Type B pancreatic cell (in vitro differentiated cells): ENCODE results near the gene OTOS. TPM values are rescaled to one million over a fixed set of nuclear protein-coding genes. Genes with fewer than 3 reads are reported as not detected.

Source experiments
- DNase-seq: peaks from one replicate; pipeline ENCODE4 v3.0.0; 2021; ENCODE audit warnings: mixed read lengths; ENCODE audit not compliant: unreplicated experiment; ENCODE audit errors: extremely low spot score
- H3K27ac Mint-ChIP-seq: 2 replicates; pipeline ENCODE4 v1.8.0; 2021; ENCODE audit warnings: mild to moderate bottlenecking, mixed read lengths
- H3K27me3 Mint-ChIP-seq: 2 replicates; pipeline ENCODE4 v1.8.0; 2021; ENCODE audit warnings: mixed read lengths
- H3K36me3 Mint-ChIP-seq: 2 replicates; pipeline ENCODE4 v1.8.0; 2021; ENCODE audit warnings: mixed read lengths
- H3K4me1 Mint-ChIP-seq: one replicate; pipeline ENCODE4 v1.8.0; 2021; ENCODE audit warnings: mixed read lengths; ENCODE audit not compliant: unreplicated experiment
- H3K4me3 Mint-ChIP-seq: 2 replicates; pipeline ENCODE4 v1.8.0; 2021; ENCODE audit warnings: mild to moderate bottlenecking, mixed read lengths
- H3K9me3 Mint-ChIP-seq: 2 replicates; pipeline ENCODE4 v1.8.0; 2021; ENCODE audit warnings: mixed read lengths
- long read RNA-seq: library from polyadenylated mRNA; unstranded; transcript quantifications from one replicate; pipeline ENCODE4 v2.0.0, GENCODE V29; 2020
- total RNA-seq: library from RNA; stranded (reverse); gene quantifications from 2 replicates; pipeline ENCODE4 v1.2.1, GENCODE V29; 2021; ENCODE audit warnings: low replicate concordance
- TF ChIP-seq, protein P1 (sequence below): fragments of 200-600 bp; sonication (generic); conservative IDR thresholded peaks from 2 replicates; pipeline ENCODE4 v1.5.0; 2021; ENCODE audit warnings: antibody characterized with exemption, mild to moderate bottlenecking

The OTOS gene
- not detected in 2 replicates for total RNA-seq
- long read RNA-seq, result 0 reads

DNA sequence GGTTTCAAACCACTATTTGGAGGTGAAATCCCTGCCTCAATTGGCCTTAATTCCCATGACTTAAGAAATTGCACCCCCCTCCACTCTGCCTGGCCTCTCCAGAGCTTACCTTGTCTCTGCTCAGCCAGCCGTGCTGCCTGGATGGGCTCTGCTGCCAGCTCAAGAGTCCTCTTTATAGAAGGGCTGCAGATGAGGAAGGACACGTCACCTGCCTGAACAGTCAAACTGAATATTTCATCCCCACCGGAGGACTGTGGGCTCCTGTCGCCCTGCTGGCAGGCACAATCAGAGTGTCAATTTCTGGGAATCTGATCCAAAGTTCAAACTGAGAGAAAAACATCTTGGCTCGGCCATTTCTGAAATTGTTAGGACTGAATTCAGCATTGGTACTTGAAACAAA is at the start of gene OTOS:
Gene OTOS, minus strand, starts transcription at position 148 of the 400 bp plus-strand sequence. CDS start 332 bp downstream, outside the sequence.
- Mint-ChIP-seq H3K9me3 (no peaks in the 10 kb centered on the region), H3K27me3 (peaks cover 25% of the 10 kb centered on the region), H3K4me3 (no peak within 1 kb of the TSS), H3K36me3 (no peaks in the 10 kb centered on the region), H3K27ac (no peak within 1 kb of the TSS), H3K4me1 (peaks cover under 1% of the 10 kb centered on the region)
- TF ChIP-seq, protein P1, sequence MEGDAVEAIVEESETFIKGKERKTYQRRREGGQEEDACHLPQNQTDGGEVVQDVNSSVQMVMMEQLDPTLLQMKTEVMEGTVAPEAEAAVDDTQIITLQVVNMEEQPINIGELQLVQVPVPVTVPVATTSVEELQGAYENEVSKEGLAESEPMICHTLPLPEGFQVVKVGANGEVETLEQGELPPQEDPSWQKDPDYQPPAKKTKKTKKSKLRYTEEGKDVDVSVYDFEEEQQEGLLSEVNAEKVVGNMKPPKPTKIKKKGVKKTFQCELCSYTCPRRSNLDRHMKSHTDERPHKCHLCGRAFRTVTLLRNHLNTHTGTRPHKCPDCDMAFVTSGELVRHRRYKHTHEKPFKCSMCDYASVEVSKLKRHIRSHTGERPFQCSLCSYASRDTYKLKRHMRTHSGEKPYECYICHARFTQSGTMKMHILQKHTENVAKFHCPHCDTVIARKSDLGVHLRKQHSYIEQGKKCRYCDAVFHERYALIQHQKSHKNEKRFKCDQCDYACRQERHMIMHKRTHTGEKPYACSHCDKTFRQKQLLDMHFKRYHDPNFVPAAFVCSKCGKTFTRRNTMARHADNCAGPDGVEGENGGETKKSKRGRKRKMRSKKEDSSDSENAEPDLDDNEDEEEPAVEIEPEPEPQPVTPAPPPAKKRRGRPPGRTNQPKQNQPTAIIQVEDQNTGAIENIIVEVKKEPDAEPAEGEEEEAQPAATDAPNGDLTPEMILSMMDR, result no peak
- no peak for DNase-seq

DNA sequence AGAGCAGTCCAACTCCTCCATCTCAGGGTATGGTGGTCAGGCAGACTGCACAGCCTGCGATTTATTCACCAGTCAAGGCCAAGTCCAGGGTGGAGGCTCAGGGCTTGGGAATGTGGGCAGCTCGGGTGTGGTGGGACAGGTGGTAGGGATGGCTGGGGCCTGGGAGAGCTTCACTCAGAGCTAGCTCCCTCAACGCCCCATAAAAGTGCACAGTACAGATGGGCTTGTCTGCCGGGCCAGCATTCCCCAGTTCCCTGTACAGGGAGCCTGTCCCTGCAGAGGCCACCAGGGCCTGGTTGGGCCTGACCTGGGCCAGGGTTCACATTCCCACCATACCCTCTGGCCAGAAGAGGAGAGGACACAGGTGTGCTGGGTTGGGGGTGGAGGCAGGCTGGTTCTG is 49.2 kb upstream of the OTOS start:
- Mint-ChIP-seq H3K9me3 (peaks cover 4% of the 10 kb centered on the region), H3K4me1 (peaks cover 9% of the 10 kb centered on the region), H3K27ac (no peak overlapping the region), H3K4me3 (no peak overlapping the region), H3K36me3 (no peaks in the 10 kb centered on the region), H3K27me3 (peaks cover 28% of the 10 kb centered on the region)
- DNase-seq, result no peak
- TF ChIP-seq, protein P1, result no peak

DNA sequence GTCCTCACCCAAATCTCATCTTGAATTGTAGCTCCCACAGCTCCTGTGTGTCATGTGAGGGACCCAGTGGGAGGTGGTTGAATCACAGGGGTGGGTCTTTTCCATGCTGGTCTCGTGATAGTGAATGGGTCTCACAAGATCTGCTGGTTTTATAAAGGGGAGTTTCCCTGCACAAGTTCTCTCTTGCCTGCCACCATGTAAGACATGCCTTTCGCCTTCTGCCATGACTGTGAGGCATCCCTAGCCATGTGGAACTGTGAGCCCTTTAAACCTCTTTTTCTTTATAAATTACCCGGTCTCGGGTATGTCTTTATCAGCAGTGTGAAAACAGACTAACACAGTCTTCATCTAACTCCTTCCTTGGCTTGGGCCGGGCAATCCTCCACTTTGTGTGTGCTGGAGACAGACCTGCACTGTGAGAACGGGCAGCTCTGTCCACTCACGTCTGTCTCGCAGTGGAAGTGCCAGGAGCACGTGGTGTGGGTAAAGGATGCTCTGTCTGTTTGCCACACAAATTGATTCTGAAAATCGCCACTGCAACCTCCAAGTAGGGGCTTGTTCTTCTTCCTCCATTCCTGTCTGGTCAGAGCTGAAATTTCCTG is 47.6 kb upstream of the OTOS start:
- H3K4me1 Mint-ChIP-seq, result no peaks in the 10 kb centered on the region
- TF ChIP-seq, protein P1, result no peak
- no peaks in the 10 kb centered on the region for H3K36me3 Mint-ChIP-seq
- H3K27ac Mint-ChIP-seq, result no peak overlapping the region
- DNase-seq, result no peak
- peaks cover 4% of the 10 kb centered on the region for H3K9me3 Mint-ChIP-seq
- H3K27me3 Mint-ChIP-seq, result peaks cover 29% of the 10 kb centered on the region
- no peak overlapping the region for H3K4me3 Mint-ChIP-seq

DNA sequence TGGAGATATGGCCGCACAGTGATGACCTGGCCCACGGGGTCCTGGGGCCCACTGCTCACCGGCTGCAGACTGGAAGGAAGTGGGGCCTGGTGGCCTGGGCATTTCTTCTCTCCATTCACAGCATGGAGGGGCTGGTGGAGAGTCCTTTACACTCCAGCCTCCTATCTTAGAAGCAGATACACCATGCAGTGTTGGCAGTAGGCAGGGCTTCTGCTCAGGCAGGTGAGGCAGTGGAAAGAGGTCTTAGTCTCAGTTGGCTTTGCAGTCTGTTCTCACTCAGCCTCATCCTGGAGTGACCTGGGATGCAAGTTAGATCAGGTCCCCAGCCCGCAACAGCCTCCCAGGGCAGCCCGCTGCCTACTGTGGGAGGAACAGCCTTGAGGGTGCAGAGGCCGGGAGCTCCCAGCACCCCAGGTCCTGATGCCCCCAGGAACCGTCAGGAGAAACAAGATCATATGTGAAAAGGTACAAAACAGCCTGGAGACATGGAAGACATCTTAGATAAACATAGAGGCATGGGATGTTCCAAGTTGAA is 45.8 kb upstream of the OTOS start:
- Mint-ChIP-seq H3K27me3 (peaks cover 33% of the 10 kb centered on the region), H3K36me3 (no peaks in the 10 kb centered on the region)

DNA sequence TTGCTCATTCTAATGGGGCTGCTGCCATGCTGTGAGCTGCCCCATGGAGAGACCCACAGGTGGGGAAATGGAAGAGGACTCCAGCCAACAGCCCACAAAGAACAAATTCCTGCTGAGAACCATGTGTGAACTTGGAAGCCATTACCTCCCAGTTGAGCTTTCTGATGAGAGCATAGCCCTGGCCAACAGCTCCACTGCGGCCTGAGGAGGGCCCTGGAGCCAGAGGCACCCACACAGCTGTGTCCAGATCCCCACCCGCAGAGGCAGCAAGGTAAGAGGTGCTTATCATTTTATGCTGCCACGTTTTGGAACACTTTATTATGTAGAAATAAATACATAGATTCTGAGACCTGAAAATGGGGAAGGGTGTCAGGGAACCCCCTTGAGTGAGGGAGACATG is 44.2 kb upstream of the OTOS start:
- Mint-ChIP-seq H3K27me3 (peaks cover 41% of the 10 kb centered on the region), H3K36me3 (no peaks in the 10 kb centered on the region), H3K27ac (no peak overlapping the region), H3K4me1 (no peaks in the 10 kb centered on the region), H3K4me3 (no peak overlapping the region), H3K9me3 (peaks cover 4% of the 10 kb centered on the region)
- no peak for DNase-seq
- TF ChIP-seq, protein P1, result no peak

More for the DNA sequence above, 45.8 kb upstream of the OTOS start:
- H3K4me1 Mint-ChIP-seq, result no peaks in the 10 kb centered on the region
- TF ChIP-seq, protein P1, result no peak
- no peak for DNase-seq
- peaks cover 4% of the 10 kb centered on the region for H3K9me3 Mint-ChIP-seq
- no peak overlapping the region for H3K4me3 Mint-ChIP-seq
- H3K27ac Mint-ChIP-seq, result no peak overlapping the region
